Mesenchymal stem cell (in vitro differentiated cells and primary cell): Measurements from ENCODE around the gene ATP6V0E2.

Experiments
- DNase-seq: peaks from one replicate; pipeline ENCODE4 v3.0.0-alpha.2; 2013
- H2AFZ ChIP-seq: one replicate; pipeline ENCODE4 v1.6.1; 2013; ENCODE audit warnings: low read depth, mild to moderate bottlenecking, control low read depth, inconsistent platforms, low read length, moderate library complexity
- H2AK5ac ChIP-seq: 2 replicates; pipeline ENCODE4 v1.6.1; 2013; ENCODE audit warnings: low read length, moderate library complexity, mild to moderate bottlenecking, inconsistent platforms; ENCODE audit not compliant: severe bottlenecking
- H2BK120ac ChIP-seq: one replicate; pipeline ENCODE4 v1.6.1; 2013; ENCODE audit warnings: low read depth, mild to moderate bottlenecking, inconsistent platforms, low read length, moderate library complexity
- H2BK12ac ChIP-seq, 2 experiments: one replicate each; pipeline ENCODE4 v1.6.1; 2013; ENCODE audit warnings: inconsistent platforms in 2 of 2, low read length in 2 of 2, mild to moderate bottlenecking in 2 of 2, moderate library complexity in 2 of 2, control low read depth in 1 of 2
- H2BK15ac ChIP-seq: one replicate; pipeline ENCODE4 v1.6.1; 2013; ENCODE audit warnings: mild to moderate bottlenecking, low read depth, inconsistent platforms; ENCODE audit not compliant: poor library complexity, severe bottlenecking
- H2BK5ac ChIP-seq: 2 replicates; pipeline ENCODE4 v1.6.1; 2013; ENCODE audit warnings: low read depth, mild to moderate bottlenecking, low read length, control low read depth, inconsistent platforms; ENCODE audit not compliant: poor library complexity, severe bottlenecking
- H3K14ac ChIP-seq, 2 experiments: one replicate each; pipeline ENCODE4 v1.6.1; 2013; ENCODE audit warnings: inconsistent platforms in 2 of 2, low read length in 2 of 2, control low read depth in 1 of 2, mild to moderate bottlenecking in 1 of 2, moderate library complexity in 1 of 2
- H3K18ac ChIP-seq, 2 experiments: one replicate each; pipeline ENCODE4 v1.6.1; 2013; ENCODE audit warnings: inconsistent platforms in 2 of 2, low read length in 2 of 2, control low read depth in 1 of 2, low read depth in 1 of 2, mild to moderate bottlenecking in 1 of 2
- H3K23ac ChIP-seq, 2 experiments: one replicate each; pipeline ENCODE4 v1.6.1; 2013; ENCODE audit warnings: inconsistent platforms in 2 of 2, low read length in 2 of 2, mild to moderate bottlenecking in 2 of 2, moderate library complexity in 2 of 2, control low read depth in 1 of 2
- H3K27ac ChIP-seq: 2 replicates; pipeline ENCODE4 v1.5.1; 2013; ENCODE audit warnings: mild to moderate bottlenecking, moderate library complexity, low read length, control low read depth, inconsistent platforms; ENCODE audit not compliant: poor library complexity, severe bottlenecking
- H3K27me3 ChIP-seq, 2 experiments: 2 replicates each; pipeline versions ENCODE4 v1.6.1 to v1.7.0; 2013; ENCODE audit warnings: low read length in 2 of 2, mild to moderate bottlenecking in 2 of 2, moderate library complexity in 2 of 2, control low read depth in 1 of 2, inconsistent platforms in 1 of 2; ENCODE audit not compliant: control insufficient read depth in 1 of 2, insufficient read depth in 1 of 2
- H3K36me3 ChIP-seq, 2 experiments: 2 replicates each; pipeline versions ENCODE4 v1.6.1 to v1.7.0; 2013; ENCODE audit warnings: low read length in 2 of 2, control low read depth in 1 of 2, inconsistent platforms in 1 of 2, low read depth in 1 of 2, mild to moderate bottlenecking in 1 of 2; ENCODE audit not compliant: insufficient read depth in 2 of 2, control insufficient read depth in 1 of 2
- H3K4ac ChIP-seq, 2 experiments: one replicate each; pipeline ENCODE4 v1.6.1; 2013; ENCODE audit warnings: inconsistent platforms in 2 of 2, low read length in 2 of 2, mild to moderate bottlenecking in 2 of 2, moderate library complexity in 2 of 2, control low read depth in 1 of 2, low read depth in 1 of 2
- H3K4me1 ChIP-seq: 2 replicates; pipeline ENCODE4 v1.6.1; 2013; ENCODE audit warnings: low read depth, low read length, control low read depth; ENCODE audit not compliant: control insufficient read depth, insufficient read depth
- H3K4me2 ChIP-seq: 2 replicates; pipeline ENCODE4 v1.6.1; 2013; ENCODE audit warnings: low read length, mild to moderate bottlenecking, inconsistent platforms; ENCODE audit not compliant: poor library complexity, severe bottlenecking
- H3K4me3 ChIP-seq, 2 experiments: 2 replicates each; pipeline versions ENCODE4 v1.5.1 to v1.7.0; 2013; ENCODE audit warnings: low read length in 2 of 2, mild to moderate bottlenecking in 2 of 2, control low read depth in 1 of 2, low read depth in 1 of 2; ENCODE audit not compliant: insufficient read depth in 1 of 2
- H3K79me1 ChIP-seq: replicated peaks from 2 replicates; pipeline ENCODE4 v1.6.1; 2013; ENCODE audit warnings: mild to moderate bottlenecking, control low read depth, low read length, inconsistent platforms; ENCODE audit not compliant: poor library complexity, severe bottlenecking
- H3K9ac ChIP-seq: 2 replicates; pipeline ENCODE4 v1.7.0; 2013; ENCODE audit warnings: mild to moderate bottlenecking, low read length, moderate library complexity
- H3K9me3 ChIP-seq: 2 replicates; pipeline ENCODE4 v1.7.0; 2013; ENCODE audit warnings: mild to moderate bottlenecking, low read length; ENCODE audit not compliant: control insufficient read depth
- H4K8ac ChIP-seq: one replicate; pipeline ENCODE4 v1.6.1; 2013; ENCODE audit warnings: inconsistent platforms, mild to moderate bottlenecking, low read length, moderate library complexity
- H4K91ac ChIP-seq: one replicate; pipeline ENCODE4 v1.6.1; 2013; ENCODE audit warnings: mild to moderate bottlenecking, low read length, inconsistent platforms
- WGBS: methylation state at CpG from one replicate; pipeline ENCODE4 v1.1.7; 2013; ENCODE audit warnings: mixed read lengths; 5-methylcytosine and 5-hydroxymethylcytosine counted together

Gene ATP6V0E2

GRCh38 chr7:149870274-149870673 lies 3.5 kb upstream of the ATP6V0E2 start:
- H3K4me2 ChIP-seq: no peak overlapping the region
- H3K4me1 ChIP-seq: peaks cover 9% of the 10 kb centered on the region
- H3K23ac ChIP-seq: no peak overlapping the region
- no peaks in the 10 kb centered on the region for H3K9me3 ChIP-seq
- peaks cover 5 to 16% of the 10 kb centered on the region in 2 experiments for H3K36me3 ChIP-seq
- no peak overlapping the region for H3K18ac ChIP-seq
- H3K27me3 ChIP-seq: no peaks in the 10 kb centered on the region
- 96% methylated on average over 3 of the region's 3 CpGs for WGBS
- H3K27ac ChIP-seq: no peak overlapping the region
- H3K4me3 ChIP-seq: no peak overlapping the region
- H2BK5ac ChIP-seq: no peak overlapping the region
- H2AK5ac ChIP-seq: no peak overlapping the region
- no peak overlapping the region for H3K4ac ChIP-seq
- no peak overlapping the region for H2BK12ac ChIP-seq
- H2AFZ ChIP-seq: no peak overlapping the region
- H4K91ac ChIP-seq: no peak overlapping the region
- no peak for DNase-seq
- no peak overlapping the region for H2BK120ac ChIP-seq
- no peak overlapping the region for H3K9ac ChIP-seq
- peaks cover 2% of the 10 kb centered on the region for H3K79me1 ChIP-seq
- H2BK15ac ChIP-seq: no peak overlapping the region
- H4K8ac ChIP-seq: no peak overlapping the region
- no peak overlapping the region for H3K14ac ChIP-seq

- no peak overlapping the region for H2BK12ac ChIP-seq
- no peak overlapping the region for H4K8ac ChIP-seq
- no peak overlapping the region for H3K27ac ChIP-seq
- H4K91ac ChIP-seq: no peak overlapping the region
- no peak overlapping the region for H3K14ac ChIP-seq
- H3K4ac ChIP-seq: no peak overlapping the region
- peaks cover 2% of the 10 kb centered on the region for H3K79me1 ChIP-seq
- no peak overlapping the region for H2AFZ ChIP-seq
- no peak overlapping the region for H3K18ac ChIP-seq
- no peaks in the 10 kb centered on the region for H3K27me3 ChIP-seq
- peaks cover 8% of the 10 kb centered on the region for H3K4me1 ChIP-seq
- H2BK5ac ChIP-seq: no peak overlapping the region
- no peak overlapping the region for H2BK15ac ChIP-seq
- DNase-seq: no peak
- no peak overlapping the region for H2AK5ac ChIP-seq
- peaks cover 5 to 14% of the 10 kb centered on the region in 2 experiments for H3K36me3 ChIP-seq
- no peak overlapping the region for H3K23ac ChIP-seq
- 80% methylated on average over 12 of the region's 12 CpGs for WGBS
- H3K4me3 ChIP-seq: peak overlapping the region in 1 of 2 experiments; percentile 7
- no peak overlapping the region for H3K4me2 ChIP-seq
- no peaks in the 10 kb centered on the region for H3K9me3 ChIP-seq
- no peak overlapping the region for H2BK120ac ChIP-seq
- H3K9ac ChIP-seq: no peak overlapping the region
These were observed 2.9 kb upstream of the ATP6V0E2 start for GRCh38 chr7:149870701-149871483.

- no peak overlapping the region for H3K27ac ChIP-seq
- H4K91ac ChIP-seq: no peak overlapping the region
- no peaks in the 10 kb centered on the region for H3K27me3 ChIP-seq
- H2AK5ac ChIP-seq: no peak overlapping the region
- no peak overlapping the region for H2BK15ac ChIP-seq
- no peak overlapping the region for H3K23ac ChIP-seq
- H3K4me2 ChIP-seq: no peak overlapping the region
- H4K8ac ChIP-seq: no peak overlapping the region
- no peak overlapping the region for H3K14ac ChIP-seq
- DNase-seq: no peak
- no peak overlapping the region for H3K9ac ChIP-seq
- no peak overlapping the region for H3K4ac ChIP-seq
- no peak overlapping the region for H3K4me3 ChIP-seq
- peaks cover 2% of the 10 kb centered on the region for H3K79me1 ChIP-seq
- no peak overlapping the region for H2BK12ac ChIP-seq
- peaks cover 8% of the 10 kb centered on the region for H3K4me1 ChIP-seq
- H2AFZ ChIP-seq: no peak overlapping the region
- H3K18ac ChIP-seq: no peak overlapping the region
- no peak overlapping the region for H2BK120ac ChIP-seq
- no peaks in the 10 kb centered on the region for H3K9me3 ChIP-seq
- peaks cover 0 to 10% of the 10 kb centered on the region in 2 experiments for H3K36me3 ChIP-seq
- no peak overlapping the region for H2BK5ac ChIP-seq
- 100% methylated on average over 1 of the region's 1 CpG for WGBS
These were observed 2.2 kb upstream of the ATP6V0E2 start for GRCh38 chr7:149871576-149871975.

- peak overlapping the region; percentile 19 for H2AK5ac ChIP-seq
- no peaks in the 10 kb centered on the region for H3K9me3 ChIP-seq
- H2BK15ac ChIP-seq: no peak overlapping the region
- no peak overlapping the region for H2BK12ac ChIP-seq
- peaks cover 8% of the 10 kb centered on the region for H3K4me1 ChIP-seq
- peak overlapping the region; percentile 90 for H3K4me2 ChIP-seq
- no peak overlapping the region for H2BK5ac ChIP-seq
- peaks cover 2% of the 10 kb centered on the region for H3K79me1 ChIP-seq
- 25% methylated on average over 10 of the region's 13 CpGs for WGBS
- no peak overlapping the region for H3K4ac ChIP-seq
- no peaks in the 10 kb centered on the region for H3K27me3 ChIP-seq
- no peak overlapping the region for H4K8ac ChIP-seq
- H3K4me3 ChIP-seq: peak overlapping the region in 1 of 2 experiments; percentile 85
- H4K91ac ChIP-seq: no peak overlapping the region
- no peak overlapping the region for H3K18ac ChIP-seq
- H3K27ac ChIP-seq: peak overlapping the region; percentile 30
- H2BK120ac ChIP-seq: no peak overlapping the region
- no peak overlapping the region for H2AFZ ChIP-seq
- peak overlapping the region; percentile 81 for H3K9ac ChIP-seq
- peaks cover 0 to 7% of the 10 kb centered on the region in 2 experiments for H3K36me3 ChIP-seq
- no peak overlapping the region for H3K23ac ChIP-seq
- no peak overlapping the region for H3K14ac ChIP-seq
- peak; percentile 92 for DNase-seq
These were observed 1.2 kb upstream of the ATP6V0E2 start for GRCh38 chr7:149872419-149873073.
